COLO829 (cell line): ENCODE results near the gene RAMP3.

Experiments used
- DNase-seq: peaks from one replicate; pipeline ENCODE4 v3.0.0; 2012; ENCODE audit warnings: low spot score

RAMP3 gene

GRCh38 chr7:45223728-45224630 lies 66.4 kb downstream of the RAMP3 start:
- no peak for DNase-seq

GRCh38 chr7:45224832-45225231 lies 67.2 kb downstream of the RAMP3 start:
- no peak for DNase-seq

GRCh38 chr7:45225311-45225947 lies 67.8 kb downstream of the RAMP3 start:
- no peak for DNase-seq

GRCh38 chr7:45225948-45226335 lies 68.4 kb downstream of the RAMP3 start:
- no peak for DNase-seq

- DNase-seq: no peak
These were observed 71.7 kb downstream of the RAMP3 start for GRCh38 chr7:45229156-45229920.

- DNase-seq: no peak
These were observed 72.5 kb downstream of the RAMP3 start for GRCh38 chr7:45230083-45230482.

GRCh38 chr7:45230611-45231165 lies 73.1 kb downstream of the RAMP3 start:
- no peak for DNase-seq

- no peak for DNase-seq
These were observed 75.7 kb downstream of the RAMP3 start for GRCh38 chr7:45233249-45233775.
